Osteoblast (primary cell): ENCODE data around the gene CPNE4. TPM values are rescaled to one million over a fixed set of nuclear protein-coding genes. Genes with fewer than 3 reads are reported as not detected.
A peak's percentile ranks its signal among the peaks of the same experiment; 100 is the strongest.

Source experiments
- DNase-seq: peaks from one replicate; pipeline ENCODE4 v3.0.0; 2011; ENCODE audit warnings: low spot score, mixed read lengths; ENCODE audit not compliant: insufficient read length; ENCODE audit errors: missing footprints
- H2AFZ ChIP-seq: 2 replicates; pipeline ENCODE4 v1.6.0; 2011; ENCODE audit warnings: mild to moderate bottlenecking, low read length
- H3K27ac ChIP-seq: 2 replicates; pipeline ENCODE4 v1.5.1; 2011; ENCODE audit warnings: mild to moderate bottlenecking, low read depth, low read length, moderate library complexity
- H3K27me3 ChIP-seq: 2 replicates; pipeline ENCODE4 v1.6.0; 2012; ENCODE audit warnings: mild to moderate bottlenecking, control low read depth, inconsistent platforms, low read length, moderate library complexity; ENCODE audit not compliant: insufficient read depth
- H3K36me3 ChIP-seq: 2 replicates; pipeline ENCODE4 v1.5.1; 2011; ENCODE audit warnings: mild to moderate bottlenecking, low read length, control low read depth, moderate library complexity; ENCODE audit not compliant: insufficient read depth
- H3K4me1 ChIP-seq: 2 replicates; pipeline ENCODE4 v1.5.1; 2011; ENCODE audit warnings: mild to moderate bottlenecking, low read length, control low read depth, moderate library complexity; ENCODE audit not compliant: insufficient read depth
- H3K4me2 ChIP-seq: 2 replicates; pipeline ENCODE4 v1.6.0; 2011; ENCODE audit warnings: mild to moderate bottlenecking, low read length; ENCODE audit not compliant: insufficient read depth
- H3K4me3 ChIP-seq: fragments of 200-600 bp; sonication (generic); 3 replicates; pipeline ENCODE4 v1.5.1; 2012; ENCODE audit warnings: mild to moderate bottlenecking, low read length, inconsistent platforms; ENCODE audit not compliant: insufficient read depth
- H3K79me2 ChIP-seq: 2 replicates; pipeline ENCODE4 v1.6.0; 2012; ENCODE audit warnings: mild to moderate bottlenecking, low read length, control low read depth, inconsistent platforms; ENCODE audit not compliant: insufficient read depth
- H3K9me3 ChIP-seq: 2 replicates; pipeline ENCODE4 v1.5.1; 2011; ENCODE audit warnings: low read depth, low read length, control low read depth
- H4K20me1 ChIP-seq: 2 replicates; pipeline ENCODE4 v1.6.0; 2012; ENCODE audit warnings: mild to moderate bottlenecking, low read length, control low read depth; ENCODE audit not compliant: insufficient read depth
- CTCF ChIP-seq: IDR thresholded peaks from 2 replicates; pipeline ENCODE4 v1.5.1; 2011; ENCODE audit warnings: mild to moderate bottlenecking, low read depth, low read length, moderate library complexity; ENCODE audit errors: extremely low read depth
- total RNA-seq: library from RNA; depleted of rRNA; stranded (reverse); fragments of >200 nt; gene quantifications from 2 replicates; pipeline ENCODE4 v1.2.3, GENCODE V29; 2012

Gene CPNE4
- not detected in 2 replicates for total RNA-seq

- Histone ChIP-seq H3K27ac (no peak within 1 kb of the TSS), H3K9me3 (no peaks in the 10 kb centered on the region), H3K4me2 (peak within 1 kb of the TSS; percentile 81), H3K36me3 (no peaks in the 10 kb centered on the region), H4K20me1 (no peaks in the 10 kb centered on the region), H3K4me3 (peak within 1 kb of the TSS; percentile 58), H3K79me2 (no peaks in the 10 kb centered on the region), H3K27me3 (peaks cover 28% of the 10 kb centered on the region), H2AFZ (peak within 1 kb of the TSS; percentile 35), H3K4me1 (peaks cover 5% of the 10 kb centered on the region)
- peak; percentile 94 for DNase-seq
- TF ChIP-seq CTCF = peak; percentile 86
Observed at GRCh38 chr3:132034486-132035464, at the start of gene CPNE4. Gene CPNE4 (minus strand): TSS chr3:132035014.

GRCh38 chr3:132083583-132084279, 48.9 kb upstream of the CPNE4 start:
- DNase-seq = peak; percentile 71
- Histone ChIP-seq H3K4me2 (no peak overlapping the region), H3K79me2 (no peaks in the 10 kb centered on the region), H2AFZ (no peak overlapping the region), H3K4me3 (no peak overlapping the region), H4K20me1 (no peaks in the 10 kb centered on the region), H3K27me3 (no peaks in the 10 kb centered on the region), H3K36me3 (no peaks in the 10 kb centered on the region), H3K9me3 (no peaks in the 10 kb centered on the region), H3K4me1 (no peaks in the 10 kb centered on the region), H3K27ac (no peak overlapping the region)
- no peak for TF ChIP-seq CTCF

GRCh38 chr3:132083159-132083558, 48.3 kb upstream of the CPNE4 start:
- no peaks in the 10 kb centered on the region for H4K20me1 ChIP-seq
- no peak overlapping the region for H3K4me3 ChIP-seq
- H3K36me3 ChIP-seq = no peaks in the 10 kb centered on the region
- no peak overlapping the region for H3K27ac ChIP-seq
- no peak overlapping the region for H2AFZ ChIP-seq
- no peak for DNase-seq
- no peaks in the 10 kb centered on the region for H3K27me3 ChIP-seq
- H3K4me1 ChIP-seq = no peaks in the 10 kb centered on the region
- no peak for TF ChIP-seq CTCF
- no peak overlapping the region for H3K4me2 ChIP-seq
- H3K9me3 ChIP-seq = no peaks in the 10 kb centered on the region
- H3K79me2 ChIP-seq = no peaks in the 10 kb centered on the region

- no peaks in the 10 kb centered on the region for H3K27me3 ChIP-seq
- H3K4me3 ChIP-seq = no peak overlapping the region
- H2AFZ ChIP-seq = no peak overlapping the region
- H3K4me1 ChIP-seq = no peaks in the 10 kb centered on the region
- no peaks in the 10 kb centered on the region for H3K36me3 ChIP-seq
- H3K4me2 ChIP-seq = no peak overlapping the region
- H3K79me2 ChIP-seq = no peaks in the 10 kb centered on the region
- no peak for TF ChIP-seq CTCF
- no peaks in the 10 kb centered on the region for H4K20me1 ChIP-seq
- H3K27ac ChIP-seq = no peak overlapping the region
- H3K9me3 ChIP-seq = no peaks in the 10 kb centered on the region
- peak; percentile 15 for DNase-seq
Observed at GRCh38 chr3:132079147-132079546, 44.3 kb upstream of the CPNE4 start.
